Mammary epithelial cell (primary cell): Measurements from ENCODE around the gene HSD11B1.

Source experiments
- CTCF ChIP-seq, 2 donors: IDR thresholded peaks in 1 of 2; conservative IDR thresholded peaks in 1 of 2; 2 replicates each; pipeline ENCODE4 v1.5.1; 2011 to 2012; ENCODE audit warnings: inconsistent platforms in 2 of 2, low read length in 2 of 2, mild to moderate bottlenecking in 2 of 2, control low read depth in 1 of 2, low read depth in 1 of 2; ENCODE audit not compliant: insufficient read depth in 1 of 2; ENCODE audit errors: extremely low read depth in 1 of 2
- EZH2 ChIP-seq: IDR thresholded peaks from 2 replicates; pipeline ENCODE4 v1.6.1; 2012; ENCODE audit warnings: low read length, inconsistent platforms, borderline replicate concordance

GRCh38 chr1:209736490-209737117, 32.0 kb downstream of the HSD11B1 start:
- TF ChIP-seq EZH2 (no peak), CTCF (conservative IDR thresholded peaks at IDR 0.05 in 1 of 2, IDR thresholded peaks at IDR 0.05 in 1 of 2; ENCODE audit: extremely low read depth in 1 of 2, insufficient read depth in 1 of 2, low read depth in 1 of 2, low read length in 2 of 2) (no peak)
